ENCODE data around the gene SAMD10. TPM values are rescaled to one million over a fixed set of nuclear protein-coding genes. Genes with fewer than 3 reads are reported as not detected.

The SAMD10 gene
- total RNA-seq, 4 donors from 2014 or later = 5.9 to 86.2 (median 19.4) TPM

- Histone ChIP-seq H3K36me3 (peaks cover 0 to 57% (median 27%) of the 10 kb centered on the region in 4 donors), H3K27me3 (no peaks in the 10 kb centered on the region), H3K9me3 (no peaks in the 10 kb centered on the region), H3K27ac (no peak overlapping the region), H3K4me3 (no peak overlapping the region), H3K4me1 (no peaks in the 10 kb centered on the region)
- in situ Hi-C loops (cut with MboI; ENCODE audit: low pct_ligation_motif_present in 1 of 4, low pct_unique_long_range_greater_than_20kb in 1 of 4, low sequenced_read_pairs in 3 of 4) (no loop called here), intact Hi-C loops (cut with DNase I; ENCODE audit: low total_unique reads) (no loop called here)
- DNase-seq = no peak
- TF ChIP-seq, protein P1, sequence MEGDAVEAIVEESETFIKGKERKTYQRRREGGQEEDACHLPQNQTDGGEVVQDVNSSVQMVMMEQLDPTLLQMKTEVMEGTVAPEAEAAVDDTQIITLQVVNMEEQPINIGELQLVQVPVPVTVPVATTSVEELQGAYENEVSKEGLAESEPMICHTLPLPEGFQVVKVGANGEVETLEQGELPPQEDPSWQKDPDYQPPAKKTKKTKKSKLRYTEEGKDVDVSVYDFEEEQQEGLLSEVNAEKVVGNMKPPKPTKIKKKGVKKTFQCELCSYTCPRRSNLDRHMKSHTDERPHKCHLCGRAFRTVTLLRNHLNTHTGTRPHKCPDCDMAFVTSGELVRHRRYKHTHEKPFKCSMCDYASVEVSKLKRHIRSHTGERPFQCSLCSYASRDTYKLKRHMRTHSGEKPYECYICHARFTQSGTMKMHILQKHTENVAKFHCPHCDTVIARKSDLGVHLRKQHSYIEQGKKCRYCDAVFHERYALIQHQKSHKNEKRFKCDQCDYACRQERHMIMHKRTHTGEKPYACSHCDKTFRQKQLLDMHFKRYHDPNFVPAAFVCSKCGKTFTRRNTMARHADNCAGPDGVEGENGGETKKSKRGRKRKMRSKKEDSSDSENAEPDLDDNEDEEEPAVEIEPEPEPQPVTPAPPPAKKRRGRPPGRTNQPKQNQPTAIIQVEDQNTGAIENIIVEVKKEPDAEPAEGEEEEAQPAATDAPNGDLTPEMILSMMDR (IDR thresholded peaks at IDR 0.05) = no peak
- TF ChIP-seq POLR2A (IDR thresholded peaks at IDR 0.05) (no peak), EP300 (IDR thresholded peaks at IDR 0.05; ENCODE audit: low read depth) (no peak), POLR2AphosphoS5 (IDR thresholded peaks at IDR 0.05) (no peak)
- WGBS, 2 donors (ENCODE audit: low coverage in 1 of 2) = 83 to 90% methylated on average over 10 to 13 of the region's 13 CpGs
Measured at GRCh38 chr20:64009811-64010387, 30.5 kb upstream of the SAMD10 start.

DNA sequence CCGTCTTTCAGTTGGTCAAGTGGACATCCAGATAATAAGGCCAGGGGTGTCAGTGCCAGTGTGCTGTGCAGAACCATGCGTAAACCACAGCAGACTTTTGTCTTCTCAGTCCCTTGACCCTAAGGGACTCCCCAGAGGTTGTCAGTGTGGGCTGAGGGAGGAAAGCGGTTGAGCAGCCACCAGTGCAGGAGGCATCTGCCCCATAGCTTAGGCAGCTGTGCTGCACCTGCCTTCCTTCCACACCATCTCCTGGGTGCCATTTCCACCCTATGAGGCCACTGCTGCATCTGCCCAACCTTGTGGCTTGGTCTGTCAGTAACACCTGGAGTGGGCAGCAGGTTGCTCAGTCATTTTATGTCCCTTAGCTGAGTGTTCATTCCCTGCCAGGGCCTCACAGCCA, 27.5 kb upstream of the SAMD10 start:
- in situ Hi-C loops (cut with MboI; ENCODE audit: low pct_ligation_motif_present in 1 of 4, low pct_unique_long_range_greater_than_20kb in 1 of 4, low sequenced_read_pairs in 3 of 4) = no loop called here
- Histone ChIP-seq H3K27ac (no peak overlapping the region), H3K36me3 (peaks cover 0 to 55% (median 29%) of the 10 kb centered on the region in 4 donors), H3K9me3 (no peaks in the 10 kb centered on the region), H3K4me3 (no peak overlapping the region), H3K4me1 (no peaks in the 10 kb centered on the region), H3K27me3 (no peaks in the 10 kb centered on the region)
- TF ChIP-seq EP300 (IDR thresholded peaks at IDR 0.05; ENCODE audit: low read depth) (no peak), POLR2A (IDR thresholded peaks at IDR 0.05) (no peak), POLR2AphosphoS5 (IDR thresholded peaks at IDR 0.05) (no peak)
- TF ChIP-seq, protein P1 (IDR thresholded peaks at IDR 0.05) = no peak
- intact Hi-C loops (cut with DNase I; ENCODE audit: low total_unique reads) = no loop called here
- no peak for DNase-seq
- WGBS, 2 donors (ENCODE audit: low coverage in 1 of 2) = 86% methylated on average over 3 of the region's 3 CpGs; no CpG with 5 or more reads in 1 of the 2 donors

DNA sequence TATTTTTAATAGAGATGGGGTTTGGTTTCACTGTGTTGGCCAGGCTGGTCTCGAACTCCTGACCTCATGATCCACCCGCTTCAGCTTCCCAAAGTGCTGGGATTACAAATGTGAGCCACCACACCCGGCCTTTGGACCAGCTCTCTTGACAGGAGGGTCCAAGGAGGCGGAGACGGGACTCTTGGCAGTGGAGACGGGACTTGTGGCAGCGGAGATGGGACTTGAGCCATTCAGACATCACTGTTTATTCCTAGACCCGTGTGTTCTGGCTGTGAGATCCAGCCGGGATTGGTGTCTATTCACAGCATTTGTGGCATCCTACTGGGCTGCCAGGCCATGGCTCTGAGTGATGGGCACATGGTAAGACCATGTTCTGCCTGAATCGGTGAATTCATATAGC, 27.0 kb upstream of the SAMD10 start:
- 84% methylated on average over 10 of the region's 10 CpGs; no CpG with 5 or more reads in 1 of the 2 donors for WGBS, 2 donors (ENCODE audit: low coverage in 1 of 2)
- no peak for TF ChIP-seq POLR2AphosphoS5 (IDR thresholded peaks at IDR 0.05)
- TF ChIP-seq, protein P1 (IDR thresholded peaks at IDR 0.05) = no peak
- in situ Hi-C loops (cut with MboI; ENCODE audit: low pct_ligation_motif_present in 1 of 4, low pct_unique_long_range_greater_than_20kb in 1 of 4, low sequenced_read_pairs in 3 of 4) (no loop called here), intact Hi-C loops (cut with DNase I; ENCODE audit: low total_unique reads) (no loop called here)
- H3K27me3 ChIP-seq = no peaks in the 10 kb centered on the region
- peaks cover 0 to 58% (median 30%) of the 10 kb centered on the region in 4 donors for H3K36me3 ChIP-seq
- no peak overlapping the region for H3K27ac ChIP-seq
- H3K4me3 ChIP-seq = no peak overlapping the region
- H3K9me3 ChIP-seq = no peaks in the 10 kb centered on the region
- H3K4me1 ChIP-seq = no peaks in the 10 kb centered on the region
- no peak for DNase-seq

GRCh38 chr20:64005394-64005793, 26.0 kb upstream of the SAMD10 start:
- no peak for TF ChIP-seq POLR2AphosphoS5 (IDR thresholded peaks at IDR 0.05)
- no peak for TF ChIP-seq POLR2A (IDR thresholded peaks at IDR 0.05)
- no peak for TF ChIP-seq EP300 (IDR thresholded peaks at IDR 0.05; ENCODE audit: low read depth)
- TF ChIP-seq, protein P1 (IDR thresholded peaks at IDR 0.05) = no peak
- H3K9me3 ChIP-seq = no peaks in the 10 kb centered on the region
- intact Hi-C loops (cut with DNase I; ENCODE audit: low total_unique reads) = no loop called here
- H3K4me3 ChIP-seq = no peak overlapping the region
- in situ Hi-C loops (cut with MboI; ENCODE audit: low pct_ligation_motif_present in 1 of 4, low pct_unique_long_range_greater_than_20kb in 1 of 4, low sequenced_read_pairs in 3 of 4) = no loop called here
- no peak for DNase-seq
- H3K27ac ChIP-seq = no peak overlapping the region
- H3K4me1 ChIP-seq = no peaks in the 10 kb centered on the region
- no peaks in the 10 kb centered on the region for H3K27me3 ChIP-seq
- WGBS, 2 donors (ENCODE audit: low coverage in 1 of 2) = 75 to 87% methylated on average over 4 to 6 of the region's 6 CpGs
- H3K36me3 ChIP-seq = peaks cover 0 to 57% (median 28%) of the 10 kb centered on the region in 4 donors

Measured in transverse colon (tissue), 4 donors.